Activated CD4-positive, alpha-beta T cell treated with anti-CD3 and anti-CD28 coated beads, Interleukin-2, amount 50 U/mL, for 16 hours (primary cell): ENCODE data around the gene ATP5MC2.
"Not testable (repeated sequence)": the region's sequence is repeated elsewhere in the genome, so short reads cannot be mapped to it uniquely, and the experiment has no call there.

Experiments
- DNase-seq: peaks from one replicate; pipeline ENCODE4 v3.0.0-alpha.2; 2020

The ATP5MC2 gene

GRCh38 chr12:53688134-53688533 lies 12.3 kb upstream of the ATP5MC2 start:
- no peak for DNase-seq

- DNase-seq, result no peak
Measured at GRCh38 chr12:53686436-53686835, 10.6 kb upstream of the ATP5MC2 start.

GRCh38 chr12:53684654-53685220 lies 8.9 kb upstream of the ATP5MC2 start:
- DNase-seq, result no peak

- no peak for DNase-seq
Measured at GRCh38 chr12:53683983-53684382, 8.1 kb upstream of the ATP5MC2 start.

GRCh38 chr12:53683494-53683893 lies 7.6 kb upstream of the ATP5MC2 start:
- DNase-seq, result no peak

- not testable (repeated sequence) for DNase-seq
Measured at GRCh38 chr12:53680061-53680460, 4.2 kb upstream of the ATP5MC2 start.

GRCh38 chr12:53677800-53678148 lies 1.9 kb upstream of the ATP5MC2 start:
- no peak for DNase-seq

- no peak for DNase-seq
Measured at GRCh38 chr12:53677016-53677799, 1.3 kb upstream of the ATP5MC2 start.

GRCh38 chr12:53676656-53677015 lies 753 bp upstream of the ATP5MC2 start:
- peak; percentile 6 for DNase-seq

- no peak for DNase-seq
Measured at GRCh38 chr12:53674977-53675700, 744 bp downstream of the ATP5MC2 start.

GRCh38 chr12:53670971-53671370 lies 4.9 kb downstream of the ATP5MC2 start:
- peak; percentile 38 for DNase-seq

- no peak for DNase-seq
Measured at GRCh38 chr12:53670308-53670707, 5.6 kb downstream of the ATP5MC2 start.

- DNase-seq, result no peak
Measured at GRCh38 chr12:53667080-53667479, 8.8 kb downstream of the ATP5MC2 start.

- DNase-seq, result no peak
Measured at GRCh38 chr12:53664936-53665335, 10.9 kb downstream of the ATP5MC2 start.

- DNase-seq, result no peak
Measured at GRCh38 chr12:53664191-53664590, 11.7 kb downstream of the ATP5MC2 start.

GRCh38 chr12:53660041-53660440 lies 15.8 kb downstream of the ATP5MC2 start:
- DNase-seq, result no peak

GRCh38 chr12:53659571-53659981 lies 16.3 kb downstream of the ATP5MC2 start:
- DNase-seq, result no peak

GRCh38 chr12:53659011-53659551 lies 16.8 kb downstream of the ATP5MC2 start:
- DNase-seq, result no peak

GRCh38 chr12:53657041-53657440 lies 18.8 kb downstream of the ATP5MC2 start:
- no peak for DNase-seq

GRCh38 chr12:53653595-53653994 lies 22.3 kb downstream of the ATP5MC2 start:
- no peak for DNase-seq

GRCh38 chr12:53652366-53652765 lies 23.5 kb downstream of the ATP5MC2 start:
- DNase-seq, result no peak

- DNase-seq, result no peak
Measured at GRCh38 chr12:53651737-53652136, 24.1 kb downstream of the ATP5MC2 start.

- DNase-seq, result not testable (repeated sequence)
Measured at GRCh38 chr12:53646300-53646699, 29.6 kb downstream of the ATP5MC2 start.

- DNase-seq, result no peak
Measured at GRCh38 chr12:53645165-53645564, 30.7 kb downstream of the ATP5MC2 start.
